Keratinocyte (primary cell): Measurements from ENCODE around the gene FFAR2. TPM values are rescaled to one million over a fixed set of nuclear protein-coding genes. Genes with fewer than 3 reads are reported as not detected.
"Not testable (repeated sequence)": the region's sequence is repeated elsewhere in the genome, so short reads cannot be mapped to it uniquely, and the experiment has no call there.

Experiments used
- DNase-seq: peaks from one replicate; pipeline ENCODE4 v3.0.0-alpha.2; 2011; ENCODE audit warnings: low read depth, missing footprints, low spot score
- FAIRE-seq: peaks from 2 replicates; lab custom pipeline; 2011; peaks lifted over from hg19 to GRCh38; lab: Jason Lieb, UNC
- H2AFZ ChIP-seq: 2 replicates; pipeline ENCODE4 v1.6.0; 2012; ENCODE audit warnings: low read length, control low read depth, inconsistent platforms; ENCODE audit not compliant: control insufficient read depth
- H3K27ac ChIP-seq: 2 replicates; pipeline ENCODE4 v1.5.1; 2011; ENCODE audit warnings: low read length; ENCODE audit not compliant: control insufficient read depth, insufficient read depth
- H3K27me3 ChIP-seq: 3 replicates; pipeline ENCODE4 v1.6.0; 2011; ENCODE audit warnings: low read length; ENCODE audit not compliant: control insufficient read depth, insufficient read depth; ENCODE audit errors: extremely low read depth
- H3K36me3 ChIP-seq, 2 experiments: 2 replicates in 1 of 2; 3 replicates in 1 of 2; pipeline ENCODE4 v1.5.1; 2011; ENCODE audit warnings: low read length in 2 of 2, mild to moderate bottlenecking in 1 of 2; ENCODE audit not compliant: control insufficient read depth in 2 of 2, insufficient read depth in 2 of 2; ENCODE audit errors: extremely low read depth in 1 of 2
- H3K4me1 ChIP-seq: 3 replicates; pipeline ENCODE4 v1.5.1; 2011; ENCODE audit warnings: low read length; ENCODE audit not compliant: control insufficient read depth, insufficient read depth; ENCODE audit errors: extremely low read depth
- H3K4me2 ChIP-seq: 3 replicates; pipeline ENCODE4 v1.6.0; 2011; ENCODE audit warnings: low read depth, low read length; ENCODE audit not compliant: control insufficient read depth, insufficient read depth; ENCODE audit errors: extremely low read depth
- H3K4me3 ChIP-seq, 3 experiments: fragments of 200-600 bp in 1 of 3; sonication (generic) in 1 of 3; 2 replicates in 2 of 3; 3 replicates in 1 of 3; pipeline ENCODE4 v1.5.1; 2011 to 2016; ENCODE audit warnings: low read length in 3 of 3, mild to moderate bottlenecking in 3 of 3, control low read depth in 2 of 3, inconsistent platforms in 1 of 3, low read depth in 1 of 3, mixed read lengths in 1 of 3, mixed run types in 1 of 3, moderate library complexity in 1 of 3; ENCODE audit not compliant: control insufficient read depth in 2 of 3, insufficient read depth in 2 of 3; ENCODE audit errors: extremely low read depth in 1 of 3
- H3K79me2 ChIP-seq: 2 replicates; pipeline ENCODE4 v1.6.0; 2012; ENCODE audit warnings: low read length; ENCODE audit not compliant: control insufficient read depth, insufficient read depth
- H3K9ac ChIP-seq: 3 replicates; pipeline ENCODE4 v1.6.0; 2011; ENCODE audit warnings: low read length; ENCODE audit not compliant: control insufficient read depth, insufficient read depth; ENCODE audit errors: extremely low read depth
- H3K9me1 ChIP-seq: 3 replicates; pipeline ENCODE4 v1.6.0; 2011; ENCODE audit warnings: low read length; ENCODE audit not compliant: control insufficient read depth, insufficient read depth; ENCODE audit errors: extremely low read depth
- H3K9me3 ChIP-seq: 2 replicates; pipeline ENCODE4 v1.5.1; 2012; ENCODE audit warnings: low read depth, low read length; ENCODE audit not compliant: control insufficient read depth
- H4K20me1 ChIP-seq: 3 replicates; pipeline ENCODE4 v1.6.0; 2011; ENCODE audit warnings: low read length; ENCODE audit not compliant: control insufficient read depth, insufficient read depth; ENCODE audit errors: extremely low read depth
- CTCF ChIP-seq, 3 experiments: IDR thresholded peaks in 1 of 3; conservative IDR thresholded peaks in 1 of 3; optimal IDR thresholded peaks in 1 of 3; 2 replicates in 2 of 3; 3 replicates in 1 of 3; pipeline versions ENCODE3 to v1.5.1; 2011; ENCODE audit warnings: low read length in 3 of 3, mild to moderate bottlenecking in 3 of 3, moderate library complexity in 2 of 3, control low read depth in 1 of 3, inconsistent platforms in 1 of 3; ENCODE audit not compliant: insufficient read depth in 2 of 3; ENCODE audit errors: extremely low read depth in 1 of 3
- EZH2 ChIP-seq: IDR thresholded peaks from one replicate; pipeline ENCODE4 v1.6.1; 2012; ENCODE audit warnings: inconsistent platforms, mild to moderate bottlenecking, low read length, moderate library complexity
- dilution Hi-C: fragments of 300-500 bp; cut with MboI; formaldehyde crosslinking; loops from one replicate; pipeline ENCODE4 v1.7.0; 2020; ENCODE audit warnings: low sequenced_read_pairs; ENCODE audit not compliant: extremely low pct_ligation_motif_present
- polyA plus RNA-seq, 5 experiments: library from polyadenylated mRNA; depleted of rRNA in 3 of 5; stranded (reverse) in 3 of 5; stranded (forward) in 1 of 5; unstranded in 1 of 5; fragments of >200 nt; gene quantifications; 1 replicate in 1 of 5; 2 replicates in 3 of 5; 3 replicates in 1 of 5; pipeline versions ENCODE4 v1.2.1 to v1.2.3, GENCODE V29; 2011 to 2012; ENCODE audit warnings: missing spikeins in 2 of 5, low read depth in 1 of 5, low replicate concordance in 1 of 5

Gene FFAR2
- polyA plus RNA-seq, 1 donor (not counting 4 experiments of a cell fraction or from before 2014, with no cell fraction given): not detected

GRCh38 chr19:35471946-35472345 lies 23.9 kb downstream of the FFAR2 start:
- Histone ChIP-seq H3K9me3 (no peaks in the 10 kb centered on the region), H2AFZ (no peak overlapping the region), H3K4me3 (no peak overlapping the region), H3K27me3 (no peaks in the 10 kb centered on the region), H3K79me2 (no peaks in the 10 kb centered on the region), H3K9ac (no peak overlapping the region), H3K4me2 (no peak overlapping the region), H3K27ac (no peak overlapping the region), H3K36me3 (no peaks in the 10 kb centered on the region), H3K4me1 (no peaks in the 10 kb centered on the region), H3K9me1 (no peaks in the 10 kb centered on the region), H4K20me1 (no peaks in the 10 kb centered on the region)
- no peak for FAIRE-seq
- DNase-seq: no peak
- dilution Hi-C loops: no loop called here
- TF ChIP-seq EZH2: no peak
- TF ChIP-seq CTCF (optimal IDR thresholded peaks at IDR 0.05 in 1 of 3, IDR thresholded peaks at IDR 0.05 in 1 of 3, conservative IDR thresholded peaks at IDR 0.05 in 1 of 3; ENCODE audit: extremely low read depth in 1 of 3, insufficient read depth in 2 of 3, low read length in 3 of 3): no peak

GRCh38 chr19:35474104-35474503 lies 26.0 kb downstream of the FFAR2 start:
- no peak overlapping the region for H3K9ac ChIP-seq
- no peak overlapping the region for H3K4me2 ChIP-seq
- TF ChIP-seq CTCF (optimal IDR thresholded peaks at IDR 0.05 in 1 of 3, IDR thresholded peaks at IDR 0.05 in 1 of 3, conservative IDR thresholded peaks at IDR 0.05 in 1 of 3; ENCODE audit: extremely low read depth in 1 of 3, insufficient read depth in 2 of 3, low read length in 3 of 3) (no peak), EZH2 (no peak)
- no peaks in the 10 kb centered on the region for H3K9me3 ChIP-seq
- H4K20me1 ChIP-seq: no peaks in the 10 kb centered on the region
- no peak overlapping the region for H3K27ac ChIP-seq
- H3K27me3 ChIP-seq: no peaks in the 10 kb centered on the region
- no peak overlapping the region for H3K4me3 ChIP-seq
- no peaks in the 10 kb centered on the region for H3K4me1 ChIP-seq
- dilution Hi-C loops: no loop called here
- no peak overlapping the region for H2AFZ ChIP-seq
- H3K79me2 ChIP-seq: no peaks in the 10 kb centered on the region
- DNase-seq (no peak), FAIRE-seq (no peak)
- H3K9me1 ChIP-seq: no peaks in the 10 kb centered on the region
- no peaks in the 10 kb centered on the region for H3K36me3 ChIP-seq

GRCh38 chr19:35474594-35474993 lies 26.5 kb downstream of the FFAR2 start:
- dilution Hi-C loops: not testable (repeated sequence)

More at GRCh38 chr19:35474594-35474993, 26.5 kb downstream of the FFAR2 start:
- not testable (repeated sequence) for H3K27ac ChIP-seq, H3K36me3 ChIP-seq, H2AFZ ChIP-seq, H4K20me1 ChIP-seq, H3K27me3 ChIP-seq, H3K9me3 ChIP-seq, H3K9me1 ChIP-seq, H3K79me2 ChIP-seq, H3K4me1 ChIP-seq, H3K4me2 ChIP-seq, DNase-seq, H3K4me3 ChIP-seq, H3K9ac ChIP-seq, FAIRE-seq
